HepG2 (cell line): ENCODE data around the gene MIA2. TPM values are rescaled to one million over a fixed set of nuclear protein-coding genes. Genes with fewer than 3 reads are reported as not detected.

Source experiments
- E2F5 ChIP-seq: sonication (generic); formaldehyde crosslinking; conservative IDR thresholded peaks from 2 replicates; pipeline ENCODE4 v1.4.0; 2020; ENCODE audit warnings: missing genetic modification reagents
- HCFC1 ChIP-seq: fragments of 150-350 bp; IDR thresholded peaks from 2 replicates; pipeline ENCODE4 v1.6.1; 2014; ENCODE audit warnings: low read depth, low read length
- KLF13 ChIP-seq: sonication (generic); formaldehyde crosslinking; IDR thresholded peaks from 2 replicates; pipeline ENCODE4 v1.4.0; 2020; ENCODE audit warnings: mild to moderate bottlenecking, missing genetic modification reagents
- NFE2 ChIP-seq: sonication (generic); formaldehyde crosslinking; IDR thresholded peaks from 2 replicates; pipeline ENCODE4 v1.4.0; 2020; ENCODE audit warnings: missing genetic modification reagents
- NFE2L1 ChIP-seq: sonication (generic); formaldehyde crosslinking; IDR thresholded peaks from 2 replicates; pipeline ENCODE4 v1.4.0; 2020; ENCODE audit warnings: missing genetic modification reagents, mild to moderate bottlenecking, borderline replicate concordance
- ZBTB4 ChIP-seq: sonication (generic); formaldehyde crosslinking; IDR thresholded peaks from 2 replicates; pipeline ENCODE4 v1.4.0; 2020; ENCODE audit warnings: missing genetic modification reagents, mild to moderate bottlenecking, borderline replicate concordance
- ZNF441 ChIP-seq: sonication (generic); formaldehyde crosslinking; IDR thresholded peaks from 2 replicates; pipeline ENCODE4 v1.7.0; 2021; ENCODE audit warnings: missing genetic modification reagents, borderline replicate concordance
- ZNF816 ChIP-seq: sonication (generic); formaldehyde crosslinking; IDR thresholded peaks from 2 replicates; pipeline ENCODE4 v1.8.0; 2022; ENCODE audit warnings: missing genetic modification reagents, mild to moderate bottlenecking, borderline replicate concordance
- polyA plus RNA-seq, 8 experiments: library from polyadenylated mRNA; depleted of rRNA in 3 of 8; stranded (reverse) in 7 of 8; unstranded in 1 of 8; fragments of >200 nt; fragmentation: Illumina TruSeq in 4 of 8; extraction: Trizol in 4 of 8; gene quantifications; 2 replicates each; pipeline versions ENCODE4 v1.2.1 to v1.2.3, GENCODE V29; 2011 to 2016; ENCODE audit warnings: low read depth in 4 of 8, missing spikeins in 1 of 8, mixed read lengths in 1 of 8; ENCODE audit not compliant: insufficient read depth in 1 of 8
- total RNA-seq, 5 experiments: library from RNA; depleted of rRNA; stranded (reverse); fragments of >200 nt; fragmentation: Illumina TruSeq; extraction: Trizol; gene quantifications; 2 replicates each; pipeline ENCODE4 v1.2.3, GENCODE V29; 2016; ENCODE audit warnings: low read depth in 1 of 5
- TF ChIP-seq, protein P1 (sequence below): sonication (generic); formaldehyde crosslinking; IDR thresholded peaks from 2 replicates; pipeline ENCODE4 v1.4.0; 2020; ENCODE audit warnings: missing genetic modification reagents
- TF ChIP-seq, protein P2 (sequence below): sonication (generic); formaldehyde crosslinking; IDR thresholded peaks from 2 replicates; pipeline ENCODE4 v1.8.0; 2022; ENCODE audit warnings: low read depth, missing genetic modification reagents
- TF ChIP-seq, protein P3 (sequence below): sonication (generic); formaldehyde crosslinking; IDR thresholded peaks from 2 replicates; pipeline ENCODE4 v1.5.0; 2020; ENCODE audit warnings: mild to moderate bottlenecking, missing genetic modification reagents, borderline replicate concordance

Gene MIA2
- total and polyA plus RNA-seq, 2 of the 13 experiments (the other 11 are each of a cell fraction or from before 2014, with no cell fraction given), result 134 to 158 TPM

- TF ChIP-seq ZNF816 (CRISPR knock-in tag) (no peak; the same call in 1 of the 2 replicates), NFE2L1 (CRISPR knock-in tag) (no peak), KLF13 (CRISPR knock-in tag) (no peak), ZNF441 (CRISPR knock-in tag) (no peak), HCFC1 (no peak), NFE2 (no peak), E2F5 (CRISPR knock-in tag) (no peak), ZBTB4 (no peak)
- TF ChIP-seq, protein P1, sequence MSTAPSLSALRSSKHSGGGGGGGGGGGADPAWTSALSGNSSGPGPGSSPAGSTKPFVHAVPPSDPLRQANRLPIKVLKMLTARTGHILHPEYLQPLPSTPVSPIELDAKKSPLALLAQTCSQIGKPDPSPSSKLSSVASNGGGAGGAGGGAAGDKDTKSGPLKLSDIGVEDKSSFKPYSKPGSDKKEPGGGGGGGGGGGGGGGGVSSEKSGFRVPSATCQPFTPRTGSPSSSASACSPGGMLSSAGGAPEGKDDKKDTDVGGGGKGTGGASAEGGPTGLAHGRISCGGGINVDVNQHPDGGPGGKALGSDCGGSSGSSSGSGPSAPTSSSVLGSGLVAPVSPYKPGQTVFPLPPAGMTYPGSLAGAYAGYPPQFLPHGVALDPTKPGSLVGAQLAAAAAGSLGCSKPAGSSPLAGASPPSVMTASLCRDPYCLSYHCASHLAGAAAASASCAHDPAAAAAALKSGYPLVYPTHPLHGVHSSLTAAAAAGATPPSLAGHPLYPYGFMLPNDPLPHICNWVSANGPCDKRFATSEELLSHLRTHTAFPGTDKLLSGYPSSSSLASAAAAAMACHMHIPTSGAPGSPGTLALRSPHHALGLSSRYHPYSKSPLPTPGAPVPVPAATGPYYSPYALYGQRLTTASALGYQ (CRISPR knock-in tag), result peak; percentile 83
- TF ChIP-seq, protein P2, sequence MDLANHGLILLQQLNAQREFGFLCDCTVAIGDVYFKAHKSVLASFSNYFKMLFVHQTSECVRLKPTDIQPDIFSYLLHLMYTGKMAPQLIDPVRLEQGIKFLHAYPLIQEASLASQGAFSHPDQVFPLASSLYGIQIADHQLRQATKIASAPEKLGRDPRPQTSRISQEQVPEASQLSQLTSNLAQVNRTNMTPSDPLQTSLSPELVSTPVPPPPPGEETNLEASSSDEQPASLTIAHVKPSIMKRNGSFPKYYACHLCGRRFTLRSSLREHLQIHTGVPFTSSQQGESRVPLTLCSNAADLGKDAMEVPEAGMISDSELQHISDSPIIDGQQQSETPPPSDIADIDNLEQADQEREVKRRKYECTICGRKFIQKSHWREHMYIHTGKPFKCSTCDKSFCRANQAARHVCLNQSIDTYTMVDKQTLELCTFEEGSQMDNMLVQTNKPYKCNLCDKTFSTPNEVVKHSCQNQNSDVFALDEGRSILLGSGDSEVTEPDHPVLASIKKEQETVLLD (CRISPR knock-in tag), result no peak
- TF ChIP-seq, protein P3, sequence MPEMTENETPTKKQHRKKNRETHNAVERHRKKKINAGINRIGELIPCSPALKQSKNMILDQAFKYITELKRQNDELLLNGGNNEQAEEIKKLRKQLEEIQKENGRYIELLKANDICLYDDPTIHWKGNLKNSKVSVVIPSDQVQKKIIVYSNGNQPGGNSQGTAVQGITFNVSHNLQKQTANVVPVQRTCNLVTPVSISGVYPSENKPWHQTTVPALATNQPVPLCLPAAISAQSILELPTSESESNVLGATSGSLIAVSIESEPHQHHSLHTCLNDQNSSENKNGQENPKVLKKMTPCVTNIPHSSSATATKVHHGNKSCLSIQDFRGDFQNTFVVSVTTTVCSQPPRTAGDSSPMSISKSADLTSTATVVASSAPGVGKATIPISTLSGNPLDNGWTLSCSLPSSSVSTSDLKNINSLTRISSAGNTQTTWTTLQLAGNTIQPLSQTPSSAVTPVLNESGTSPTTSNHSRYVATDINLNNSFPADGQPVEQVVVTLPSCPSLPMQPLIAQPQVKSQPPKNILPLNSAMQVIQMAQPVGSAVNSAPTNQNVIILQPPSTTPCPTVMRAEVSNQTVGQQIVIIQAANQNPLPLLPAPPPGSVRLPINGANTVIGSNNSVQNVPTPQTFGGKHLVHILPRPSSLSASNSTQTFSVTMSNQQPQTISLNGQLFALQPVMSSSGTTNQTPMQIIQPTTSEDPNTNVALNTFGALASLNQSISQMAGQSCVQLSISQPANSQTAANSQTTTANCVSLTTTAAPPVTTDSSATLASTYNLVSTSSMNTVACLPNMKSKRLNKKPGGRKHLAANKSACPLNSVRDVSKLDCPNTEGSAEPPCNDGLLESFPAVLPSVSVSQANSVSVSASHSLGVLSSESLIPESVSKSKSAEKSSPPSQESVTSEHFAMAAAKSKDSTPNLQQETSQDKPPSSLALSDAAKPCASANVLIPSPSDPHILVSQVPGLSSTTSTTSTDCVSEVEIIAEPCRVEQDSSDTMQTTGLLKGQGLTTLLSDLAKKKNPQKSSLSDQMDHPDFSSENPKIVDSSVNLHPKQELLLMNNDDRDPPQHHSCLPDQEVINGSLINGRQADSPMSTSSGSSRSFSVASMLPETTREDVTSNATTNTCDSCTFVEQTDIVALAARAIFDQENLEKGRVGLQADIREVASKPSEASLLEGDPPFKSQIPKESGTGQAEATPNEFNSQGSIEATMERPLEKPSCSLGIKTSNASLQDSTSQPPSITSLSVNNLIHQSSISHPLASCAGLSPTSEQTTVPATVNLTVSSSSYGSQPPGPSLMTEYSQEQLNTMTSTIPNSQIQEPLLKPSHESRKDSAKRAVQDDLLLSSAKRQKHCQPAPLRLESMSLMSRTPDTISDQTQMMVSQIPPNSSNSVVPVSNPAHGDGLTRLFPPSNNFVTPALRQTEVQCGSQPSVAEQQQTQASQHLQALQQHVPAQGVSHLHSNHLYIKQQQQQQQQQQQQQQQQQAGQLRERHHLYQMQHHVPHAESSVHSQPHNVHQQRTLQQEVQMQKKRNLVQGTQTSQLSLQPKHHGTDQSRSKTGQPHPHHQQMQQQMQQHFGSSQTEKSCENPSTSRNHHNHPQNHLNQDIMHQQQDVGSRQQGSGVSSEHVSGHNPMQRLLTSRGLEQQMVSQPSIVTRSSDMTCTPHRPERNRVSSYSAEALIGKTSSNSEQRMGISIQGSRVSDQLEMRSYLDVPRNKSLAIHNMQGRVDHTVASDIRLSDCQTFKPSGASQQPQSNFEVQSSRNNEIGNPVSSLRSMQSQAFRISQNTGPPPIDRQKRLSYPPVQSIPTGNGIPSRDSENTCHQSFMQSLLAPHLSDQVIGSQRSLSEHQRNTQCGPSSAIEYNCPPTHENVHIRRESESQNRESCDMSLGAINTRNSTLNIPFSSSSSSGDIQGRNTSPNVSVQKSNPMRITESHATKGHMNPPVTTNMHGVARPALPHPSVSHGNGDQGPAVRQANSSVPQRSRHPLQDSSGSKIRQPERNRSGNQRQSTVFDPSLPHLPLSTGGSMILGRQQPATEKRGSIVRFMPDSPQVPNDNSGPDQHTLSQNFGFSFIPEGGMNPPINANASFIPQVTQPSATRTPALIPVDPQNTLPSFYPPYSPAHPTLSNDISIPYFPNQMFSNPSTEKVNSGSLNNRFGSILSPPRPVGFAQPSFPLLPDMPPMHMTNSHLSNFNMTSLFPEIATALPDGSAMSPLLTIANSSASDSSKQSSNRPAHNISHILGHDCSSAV (CRISPR knock-in tag), result peak; percentile 68; the same call in 1 of the 2 replicates
Observed at GRCh38 chr14:39232554-39233415, 930 bp upstream of the MIA2 start (continued).
